K562 (cell line): Measurements from ENCODE around the gene ANO1. TPM values are rescaled to one million over a fixed set of nuclear protein-coding genes. Genes with fewer than 3 reads are reported as not detected.

Experiments
- ELF1 ChIP-seq: fragments of 200-800 bp; sonication (Bioruptor generic); IDR thresholded peaks from 2 replicates; pipeline ENCODE4 v1.6.1; 2016; ENCODE audit warnings: missing genetic modification characterization, missing compliant biosample characterization
- KAT2B ChIP-seq: IDR thresholded peaks from one replicate; pipeline ENCODE4 v1.6.1; 2012; ENCODE audit warnings: low read depth, mild to moderate bottlenecking, control low read depth, inconsistent platforms, low read length, moderate library complexity
- KAT7 ChIP-seq: sonication (generic); formaldehyde crosslinking; IDR thresholded peaks from 2 replicates; pipeline ENCODE4 v1.8.0; 2022; ENCODE audit warnings: missing genetic modification reagents, mild to moderate bottlenecking, borderline replicate concordance
- MCM2 ChIP-seq: fragments of 450-650 bp; IDR thresholded peaks from 2 replicates; pipeline ENCODE4 v1.6.1; 2017; ENCODE audit warnings: low read depth, mild to moderate bottlenecking
- MEF2A ChIP-seq: IDR thresholded peaks from 2 replicates; pipeline ENCODE4 v1.6.1; 2011; ENCODE audit warnings: low read depth, mild to moderate bottlenecking, low read length, moderate library complexity; ENCODE audit not compliant: control insufficient read depth
- SETDB1 ChIP-seq: IDR thresholded peaks from one replicate; pipeline ENCODE4 v1.6.1; 2012; ENCODE audit warnings: low read length, control low read depth, inconsistent platforms
- SRSF1 ChIP-seq: fragments of 200-400 bp; formaldehyde crosslinking; IDR thresholded peaks from 2 replicates; pipeline ENCODE4 v1.6.1; 2017; ENCODE audit warnings: mild to moderate bottlenecking, low read depth, low read length, moderate library complexity
- TCF3 ChIP-seq: sonication (generic); formaldehyde crosslinking; IDR thresholded peaks from 2 replicates; pipeline ENCODE4 v1.4.0; 2020; ENCODE audit warnings: mild to moderate bottlenecking, missing genetic modification reagents
- ZBTB26 ChIP-seq: fragments of 450-650 bp; formaldehyde crosslinking; IDR thresholded peaks from 2 replicates; pipeline ENCODE4 v1.4.0; 2022; ENCODE audit warnings: missing genetic modification characterization
- ZNF12 ChIP-seq: sonication (generic); formaldehyde crosslinking; IDR thresholded peaks from 2 replicates; pipeline ENCODE4 v1.4.0; 2020; ENCODE audit warnings: mild to moderate bottlenecking, missing genetic modification reagents
- ZNF121 ChIP-seq: sonication (generic); formaldehyde crosslinking; conservative IDR thresholded peaks from 2 replicates; pipeline ENCODE4 v1.8.0; 2022; ENCODE audit warnings: missing genetic modification reagents
- polyA plus RNA-seq, 8 experiments: library from polyadenylated mRNA; depleted of rRNA in 4 of 8; stranded (reverse) in 5 of 8; unstranded in 3 of 8; fragments of >200 nt; fragmentation: Nextera tagmentation in 2 of 8; fragmentation: Illumina TruSeq in 1 of 8; extraction: Ambion mirVana in 2 of 8; extraction: Trizol in 1 of 8; gene quantifications; 2 replicates each; pipeline versions ENCODE4 v1.2.1 to v1.2.3, GENCODE V29; 2011 to 2014; ENCODE audit warnings: inconsistent platforms in 1 of 8, missing spikeins in 1 of 8
- total RNA-seq, 7 experiments: library from RNA; depleted of rRNA in 6 of 7; stranded (reverse); fragments of >200 nt in 6 of 7; fragmentation: Illumina TruSeq in 2 of 7; extraction: Trizol in 2 of 7; gene quantifications; 2 replicates each; pipeline versions ENCODE4 v1.2.1 to v1.2.3, GENCODE V29; 2011 to 2021; ENCODE audit warnings: low replicate concordance in 1 of 7
- TF ChIP-seq, protein P1 (sequence below), 3 experiments: fragments of 200-800 bp in 1 of 3; fragments of 250-450 bp in 1 of 3; fragments of 450-650 bp in 1 of 3; sonication (Bioruptor Pico) in 1 of 3; sonication (Bioruptor generic) in 1 of 3; formaldehyde crosslinking in 1 of 3; IDR thresholded peaks; 2 replicates each; pipeline versions ENCODE4 v1.6.1 to v1.8.0; 2016 to 2022; ENCODE audit warnings: mild to moderate bottlenecking in 2 of 3, missing genetic modification characterization in 2 of 3, missing compliant biosample characterization in 1 of 3, moderate library complexity in 1 of 3
- TF ChIP-seq, protein P2 (sequence below): fragments of 250-450 bp; sonication (Bioruptor Pico); IDR thresholded peaks from 2 replicates; pipeline ENCODE4 v1.5.0; 2021
- TF ChIP-seq, protein P3 (sequence below): fragments of 450-650 bp; formaldehyde crosslinking; conservative IDR thresholded peaks from 2 replicates; pipeline ENCODE4 v1.4.0; 2022; ENCODE audit warnings: mild to moderate bottlenecking, missing genetic modification characterization
- TF ChIP-seq, protein P4 (sequence below): sonication (generic); formaldehyde crosslinking; IDR thresholded peaks from 2 replicates; pipeline ENCODE4 v1.9.0; 2022; ENCODE audit warnings: mild to moderate bottlenecking, missing genetic modification reagents

Gene ANO1
- total and polyA plus RNA-seq, 9 of the 15 experiments (the other 6 are each of a cell fraction or from before 2014, with no cell fraction given) = not detected

DNA sequence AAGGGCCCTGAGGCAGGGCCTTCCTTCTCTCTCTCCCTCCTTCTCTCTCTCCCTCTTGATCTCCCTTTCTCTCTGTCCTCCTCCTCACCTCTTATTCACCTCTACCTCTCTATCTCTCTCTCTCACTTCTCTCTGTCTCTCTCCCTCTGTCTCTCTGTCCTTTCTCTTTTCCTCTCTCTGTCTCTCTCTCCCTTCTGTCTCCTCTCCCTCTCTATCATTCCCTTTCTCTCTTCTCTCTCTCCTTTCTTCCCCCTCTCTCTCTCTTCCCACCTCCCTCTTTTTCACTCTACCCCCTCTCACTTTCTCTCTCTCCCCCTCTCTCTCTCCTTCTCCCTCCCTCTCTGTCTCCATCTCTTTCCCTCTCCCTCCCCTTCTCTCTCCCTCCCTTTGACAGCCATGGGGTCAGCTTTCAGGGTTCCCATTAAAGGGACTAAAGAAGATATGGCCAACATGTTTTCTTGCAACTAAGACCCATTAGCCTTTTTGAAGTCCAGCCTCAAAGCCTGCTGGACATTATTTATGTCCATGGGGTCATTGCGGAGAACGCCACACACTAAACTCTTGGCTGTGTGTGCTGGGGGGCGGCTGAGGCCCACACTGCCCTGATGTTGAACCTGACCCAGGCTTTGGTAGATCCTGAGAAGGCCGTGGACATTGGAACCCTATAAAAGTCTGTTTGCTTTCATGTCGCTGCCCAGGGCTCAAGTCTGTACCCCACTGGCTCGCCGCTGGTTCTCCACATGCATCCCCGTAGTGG lies 15.0 kb downstream of the ANO1 start (continued):
- TF ChIP-seq ZNF121 (CRISPR knock-in tag) = no peak
- TF ChIP-seq KAT2B = no peak
- TF ChIP-seq TCF3 = no peak
- no peak for TF ChIP-seq KAT7 (CRISPR knock-in tag)
- TF ChIP-seq, protein P1, sequence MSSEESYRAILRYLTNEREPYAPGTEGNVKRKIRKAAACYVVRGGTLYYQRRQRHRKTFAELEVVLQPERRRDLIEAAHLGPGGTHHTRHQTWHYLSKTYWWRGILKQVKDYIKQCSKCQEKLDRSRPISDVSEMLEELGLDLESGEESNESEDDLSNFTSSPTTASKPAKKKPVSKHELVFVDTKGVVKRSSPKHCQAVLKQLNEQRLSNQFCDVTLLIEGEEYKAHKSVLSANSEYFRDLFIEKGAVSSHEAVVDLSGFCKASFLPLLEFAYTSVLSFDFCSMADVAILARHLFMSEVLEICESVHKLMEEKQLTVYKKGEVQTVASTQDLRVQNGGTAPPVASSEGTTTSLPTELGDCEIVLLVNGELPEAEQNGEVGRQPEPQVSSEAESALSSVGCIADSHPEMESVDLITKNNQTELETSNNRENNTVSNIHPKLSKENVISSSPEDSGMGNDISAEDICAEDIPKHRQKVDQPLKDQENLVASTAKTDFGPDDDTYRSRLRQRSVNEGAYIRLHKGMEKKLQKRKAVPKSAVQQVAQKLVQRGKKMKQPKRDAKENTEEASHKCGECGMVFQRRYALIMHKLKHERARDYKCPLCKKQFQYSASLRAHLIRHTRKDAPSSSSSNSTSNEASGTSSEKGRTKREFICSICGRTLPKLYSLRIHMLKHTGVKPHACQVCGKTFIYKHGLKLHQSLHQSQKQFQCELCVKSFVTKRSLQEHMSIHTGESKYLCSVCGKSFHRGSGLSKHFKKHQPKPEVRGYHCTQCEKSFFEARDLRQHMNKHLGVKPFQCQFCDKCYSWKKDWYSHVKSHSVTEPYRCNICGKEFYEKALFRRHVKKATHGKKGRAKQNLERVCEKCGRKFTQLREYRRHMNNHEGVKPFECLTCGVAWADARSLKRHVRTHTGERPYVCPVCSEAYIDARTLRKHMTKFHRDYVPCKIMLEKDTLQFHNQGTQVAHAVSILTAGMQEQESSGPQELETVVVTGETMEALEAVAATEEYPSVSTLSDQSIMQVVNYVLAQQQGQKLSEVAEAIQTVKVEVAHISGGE (CRISPR knock-in tag; IDR thresholded peaks at IDR 0.05) = no peak
- no peak for TF ChIP-seq MCM2
- no peak for TF ChIP-seq MEF2A
- TF ChIP-seq SETDB1 = no peak
- no peak for TF ChIP-seq ZNF12
- TF ChIP-seq ZBTB26 (CRISPR knock-in tag) = 0 out of 2 replicates have a peak, but pooled peaks have one; percentile 46
- no peak for TF ChIP-seq ELF1 (tag)
- TF ChIP-seq, protein P2, sequence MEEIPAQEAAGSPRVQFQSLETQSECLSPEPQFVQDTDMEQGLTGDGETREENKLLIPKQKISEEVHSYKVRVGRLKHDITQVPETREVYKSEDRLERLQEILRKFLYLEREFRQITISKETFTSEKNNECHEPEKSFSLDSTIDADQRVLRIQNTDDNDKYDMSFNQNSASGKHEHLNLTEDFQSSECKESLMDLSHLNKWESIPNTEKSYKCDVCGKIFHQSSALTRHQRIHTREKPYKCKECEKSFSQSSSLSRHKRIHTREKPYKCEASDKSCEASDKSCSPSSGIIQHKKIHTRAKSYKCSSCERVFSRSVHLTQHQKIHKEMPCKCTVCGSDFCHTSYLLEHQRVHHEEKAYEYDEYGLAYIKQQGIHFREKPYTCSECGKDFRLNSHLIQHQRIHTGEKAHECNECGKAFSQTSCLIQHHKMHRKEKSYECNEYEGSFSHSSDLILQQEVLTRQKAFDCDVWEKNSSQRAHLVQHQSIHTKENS = no peak
- TF ChIP-seq, protein P3, sequence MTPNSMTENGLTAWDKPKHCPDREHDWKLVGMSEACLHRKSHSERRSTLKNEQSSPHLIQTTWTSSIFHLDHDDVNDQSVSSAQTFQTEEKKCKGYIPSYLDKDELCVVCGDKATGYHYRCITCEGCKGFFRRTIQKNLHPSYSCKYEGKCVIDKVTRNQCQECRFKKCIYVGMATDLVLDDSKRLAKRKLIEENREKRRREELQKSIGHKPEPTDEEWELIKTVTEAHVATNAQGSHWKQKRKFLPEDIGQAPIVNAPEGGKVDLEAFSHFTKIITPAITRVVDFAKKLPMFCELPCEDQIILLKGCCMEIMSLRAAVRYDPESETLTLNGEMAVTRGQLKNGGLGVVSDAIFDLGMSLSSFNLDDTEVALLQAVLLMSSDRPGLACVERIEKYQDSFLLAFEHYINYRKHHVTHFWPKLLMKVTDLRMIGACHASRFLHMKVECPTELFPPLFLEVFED (CRISPR knock-in tag) = 0 out of 2 replicates have a peak, but pooled peaks have one; percentile 21
- TF ChIP-seq, protein P4, sequence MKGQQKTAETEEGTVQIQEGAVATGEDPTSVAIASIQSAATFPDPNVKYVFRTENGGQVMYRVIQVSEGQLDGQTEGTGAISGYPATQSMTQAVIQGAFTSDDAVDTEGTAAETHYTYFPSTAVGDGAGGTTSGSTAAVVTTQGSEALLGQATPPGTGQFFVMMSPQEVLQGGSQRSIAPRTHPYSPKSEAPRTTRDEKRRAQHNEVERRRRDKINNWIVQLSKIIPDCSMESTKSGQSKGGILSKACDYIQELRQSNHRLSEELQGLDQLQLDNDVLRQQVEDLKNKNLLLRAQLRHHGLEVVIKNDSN (CRISPR knock-in tag) = no peak
- TF ChIP-seq SRSF1 = no peak
- TF ChIP-seq, all 486 proteins: peak for 3
